ENCODE measurements around the gene CYP46A1.
"Not testable (repeated sequence)": the region's sequence is repeated elsewhere in the genome, so short reads cannot be mapped to it uniquely, and the experiment has no call there.

Gene CYP46A1

GRCh38 chr14:99749763-99750715, 65.9 kb downstream of the CYP46A1 start:
- no peak for DNase-seq

DNA sequence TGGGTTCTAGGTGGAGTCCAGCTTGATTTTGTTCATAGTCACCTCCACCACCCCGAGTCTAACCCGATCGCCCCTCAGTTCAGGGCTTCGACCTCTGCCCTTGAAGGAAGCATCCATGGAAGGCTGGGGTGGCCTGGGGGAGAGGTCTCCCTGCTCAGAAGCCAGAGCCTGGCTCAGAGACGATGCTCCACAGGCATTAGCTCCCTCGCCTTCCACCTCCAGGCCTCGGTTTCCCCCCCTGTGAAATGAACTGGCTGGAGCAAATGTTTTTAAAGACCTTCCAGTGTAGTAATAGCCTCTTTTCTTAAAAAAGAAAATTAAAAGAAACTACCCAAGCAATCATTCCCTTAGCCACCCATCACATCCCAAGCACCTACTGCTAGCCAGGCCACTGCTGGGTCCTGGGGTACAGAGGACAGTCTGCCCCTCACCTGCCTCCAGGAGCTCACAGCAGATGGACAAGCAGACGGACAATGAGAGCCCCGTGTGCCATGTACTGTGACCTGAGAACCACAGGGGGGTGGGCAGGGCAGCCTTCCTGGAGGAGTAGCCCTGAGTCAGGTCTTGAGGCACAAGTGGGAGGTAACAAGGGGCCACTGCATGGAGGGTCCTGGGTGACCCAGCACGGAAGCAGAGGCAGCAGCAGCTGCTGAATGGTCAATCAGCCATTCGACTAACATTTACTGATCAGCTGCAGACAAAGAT, 66.8 kb downstream of the CYP46A1 start:
- DNase-seq, result no peak

DNA sequence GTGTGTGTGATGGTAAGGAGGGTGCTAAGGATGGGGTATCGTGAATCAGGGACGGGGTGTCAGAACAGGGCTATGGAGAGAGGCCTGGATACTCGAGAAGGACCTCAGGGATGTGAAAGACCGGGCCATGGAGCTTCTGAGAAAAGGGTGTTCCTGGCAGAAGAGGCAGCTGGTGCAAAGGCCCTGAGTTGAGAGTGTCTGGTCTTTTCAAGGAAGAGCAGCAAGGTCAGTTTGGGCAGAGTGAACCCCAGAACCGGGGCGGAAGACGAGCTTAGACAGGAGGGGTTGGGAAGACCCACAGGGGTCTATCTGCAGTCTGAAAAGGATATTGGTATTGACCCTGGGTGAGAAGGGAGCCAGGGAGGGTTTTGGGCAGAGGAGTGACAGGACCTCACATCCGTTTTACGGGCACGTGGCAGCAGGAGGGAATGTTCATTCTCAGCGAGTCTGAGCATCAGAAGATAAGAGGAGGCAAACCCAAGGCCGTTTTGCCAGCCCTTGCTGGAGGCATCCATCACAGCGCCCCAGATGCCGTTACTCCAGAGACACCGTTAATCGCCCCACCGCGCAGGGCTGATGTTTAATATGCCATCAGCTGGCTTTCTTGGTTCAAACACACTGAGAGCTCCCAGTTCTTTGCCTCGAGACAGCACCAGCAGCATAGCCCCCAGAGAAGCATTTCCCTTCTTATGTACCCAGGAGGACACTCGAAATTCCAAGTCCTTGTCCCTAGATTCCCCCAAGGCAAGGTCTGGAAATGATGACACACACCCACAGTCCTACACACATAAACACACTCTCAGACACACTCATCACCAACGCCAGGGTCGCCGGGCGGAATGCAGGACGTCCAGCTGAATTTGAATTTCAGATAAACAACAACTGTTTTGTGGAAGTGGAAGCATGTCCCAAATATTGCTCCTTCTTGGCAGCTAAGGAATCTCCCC, 67.7 kb downstream of the CYP46A1 start:
- DNase-seq, result peak; percentile 39

- peak; percentile 49 for DNase-seq
Observed at GRCh38 chr14:99752486-99753121, 68.5 kb downstream of the CYP46A1 start.

DNA sequence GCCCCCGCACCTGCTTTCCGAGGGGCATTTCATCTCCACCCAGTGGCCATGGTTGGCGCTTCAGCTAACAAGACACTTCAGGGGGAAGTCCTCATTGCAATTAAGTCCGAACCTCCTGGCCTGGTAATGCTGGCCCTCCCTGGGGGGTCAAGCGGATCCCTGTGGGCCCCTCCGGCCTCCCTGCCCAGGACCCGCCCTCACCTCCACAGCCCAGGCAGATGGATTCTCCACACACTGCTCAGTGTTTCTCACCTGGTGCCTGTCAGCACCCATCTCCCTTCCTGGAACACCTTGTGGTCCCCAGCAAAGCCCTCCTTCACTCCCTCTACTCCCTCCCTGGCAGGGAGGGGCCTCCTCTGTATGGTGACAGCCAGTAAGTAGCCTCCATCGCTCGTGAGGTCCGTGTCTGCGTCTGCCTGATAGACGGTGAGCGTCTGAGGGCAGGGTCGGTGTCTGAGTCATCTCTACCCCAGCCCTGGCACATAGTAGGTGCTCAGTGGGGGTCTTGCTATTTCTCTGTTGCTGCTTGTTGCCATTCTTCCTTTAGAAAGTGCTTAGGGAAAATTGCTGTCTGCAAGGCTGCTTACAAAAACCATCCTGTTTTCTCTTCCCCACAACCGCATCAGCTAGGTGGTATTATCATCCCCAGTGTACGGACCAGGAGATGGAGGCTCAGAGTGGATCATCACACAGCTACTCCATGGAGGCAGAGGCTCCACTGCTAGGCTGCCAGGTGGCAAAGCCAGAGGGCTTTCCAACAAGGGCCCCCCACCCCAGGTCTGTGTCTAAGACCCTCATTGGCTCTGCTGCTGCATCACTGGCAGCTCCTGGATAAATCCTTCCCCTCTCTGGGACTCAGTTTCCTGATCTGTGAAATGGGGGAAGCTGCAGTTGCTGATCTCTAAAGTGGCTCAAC, 69.4 kb downstream of the CYP46A1 start:
- DNase-seq, result no peak

GRCh38 chr14:99754141-99755067, 70.3 kb downstream of the CYP46A1 start:
- no peak for DNase-seq

- DNase-seq, result no peak
Observed at GRCh38 chr14:99755068-99755405, 70.9 kb downstream of the CYP46A1 start.

DNA sequence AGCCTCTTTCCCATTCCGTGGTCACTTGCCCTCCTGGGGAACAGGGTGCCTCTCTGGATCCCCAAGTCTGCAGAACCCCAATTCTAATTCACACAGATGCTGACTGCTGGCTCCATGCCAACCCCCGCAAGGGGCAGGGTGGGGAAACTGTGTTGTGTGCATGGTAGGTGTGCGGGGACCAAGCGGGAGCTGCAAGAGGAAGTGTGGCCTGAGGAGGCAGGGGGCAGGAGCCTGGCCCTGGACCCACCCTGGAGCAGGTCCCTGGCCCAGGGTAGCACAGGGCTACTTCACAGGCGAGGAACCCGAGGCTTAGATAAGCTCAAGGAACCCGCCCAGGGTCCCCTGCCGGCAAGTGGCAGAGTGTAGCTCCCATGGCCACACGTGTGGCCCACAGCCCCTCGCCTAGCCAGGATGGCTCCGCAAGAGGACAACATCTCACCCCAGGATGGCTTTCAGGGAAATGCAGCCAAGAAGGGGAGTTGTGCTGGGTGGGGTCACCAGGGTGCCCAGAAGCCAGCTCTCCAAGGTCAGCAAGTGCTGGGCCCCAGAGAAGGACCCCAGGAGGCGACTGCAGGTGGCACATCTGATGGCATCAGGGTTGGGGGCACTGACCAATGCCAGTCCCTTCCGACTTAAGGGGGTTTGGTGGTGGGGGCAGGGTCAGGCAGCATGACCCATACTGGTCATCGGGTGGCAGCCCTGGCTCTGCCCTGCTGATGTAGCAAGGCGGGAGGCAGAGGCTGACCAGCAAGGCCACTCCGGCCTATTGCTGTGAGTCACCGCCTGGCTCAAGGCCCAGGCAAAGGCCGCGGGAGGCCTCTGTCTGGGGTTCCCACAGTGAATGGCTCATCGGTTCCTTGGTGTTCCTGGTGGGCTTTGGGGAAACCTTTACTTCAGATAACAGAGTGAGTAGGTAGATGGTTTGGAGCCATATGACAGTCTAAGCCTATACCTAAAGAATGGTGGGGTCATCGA, 71.8 kb downstream of the CYP46A1 start:
- no peak for DNase-seq

DNA sequence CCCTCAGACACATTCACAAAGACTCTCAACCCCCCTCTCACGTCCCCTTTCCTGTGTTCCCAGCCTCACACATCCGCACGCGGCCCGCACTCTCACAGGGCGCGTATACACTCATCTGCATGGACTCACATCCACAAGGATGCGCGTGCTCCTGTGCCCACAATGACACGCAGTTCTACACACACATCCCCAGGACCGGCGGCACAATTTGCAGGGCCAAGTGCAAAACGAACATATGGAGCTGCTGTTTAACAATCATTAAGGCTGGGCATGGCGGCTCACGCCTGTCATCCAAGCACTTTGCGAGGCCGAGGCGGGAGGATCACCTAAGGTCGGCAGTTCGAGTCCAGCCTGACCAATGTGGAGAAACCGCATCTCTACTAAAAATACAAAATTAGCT, 72.7 kb downstream of the CYP46A1 start:
- no peak for DNase-seq

GRCh38 chr14:99757331-99758070, 73.4 kb downstream of the CYP46A1 start:
- no peak for DNase-seq

DNA sequence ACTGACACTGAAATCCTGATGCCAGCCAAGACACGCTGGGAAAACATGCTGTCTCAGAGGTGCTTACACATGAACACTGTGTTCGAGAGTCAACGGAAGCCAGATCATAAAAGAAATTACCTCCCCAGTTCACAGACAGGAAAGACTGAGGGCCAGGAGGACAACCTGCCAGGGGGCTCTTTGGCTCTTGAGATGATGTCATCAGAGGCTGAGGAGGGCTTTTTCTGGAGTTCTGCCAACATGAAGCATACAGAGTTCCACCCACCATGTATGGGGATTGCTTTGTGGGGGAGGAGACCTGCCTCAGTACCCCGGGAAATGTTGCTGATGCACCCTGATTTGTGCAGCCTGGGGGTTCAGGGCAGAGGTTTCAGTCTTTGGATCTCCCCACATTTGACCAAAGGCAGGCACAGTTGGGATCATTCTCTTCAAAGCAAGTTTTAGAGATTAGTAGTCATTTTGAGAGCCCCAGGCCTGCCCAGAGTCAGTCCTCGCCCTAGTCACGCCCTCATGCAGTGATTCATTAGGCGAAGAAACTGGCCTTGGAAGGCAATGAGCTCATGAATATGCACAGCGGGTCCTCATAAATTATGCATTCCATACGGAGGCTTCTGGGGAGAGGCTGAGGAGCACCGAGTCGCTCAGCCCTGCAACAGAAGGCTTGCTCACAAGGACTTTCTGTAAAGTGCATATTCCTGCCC, 74.2 kb downstream of the CYP46A1 start:
- DNase-seq, result no peak

DNA sequence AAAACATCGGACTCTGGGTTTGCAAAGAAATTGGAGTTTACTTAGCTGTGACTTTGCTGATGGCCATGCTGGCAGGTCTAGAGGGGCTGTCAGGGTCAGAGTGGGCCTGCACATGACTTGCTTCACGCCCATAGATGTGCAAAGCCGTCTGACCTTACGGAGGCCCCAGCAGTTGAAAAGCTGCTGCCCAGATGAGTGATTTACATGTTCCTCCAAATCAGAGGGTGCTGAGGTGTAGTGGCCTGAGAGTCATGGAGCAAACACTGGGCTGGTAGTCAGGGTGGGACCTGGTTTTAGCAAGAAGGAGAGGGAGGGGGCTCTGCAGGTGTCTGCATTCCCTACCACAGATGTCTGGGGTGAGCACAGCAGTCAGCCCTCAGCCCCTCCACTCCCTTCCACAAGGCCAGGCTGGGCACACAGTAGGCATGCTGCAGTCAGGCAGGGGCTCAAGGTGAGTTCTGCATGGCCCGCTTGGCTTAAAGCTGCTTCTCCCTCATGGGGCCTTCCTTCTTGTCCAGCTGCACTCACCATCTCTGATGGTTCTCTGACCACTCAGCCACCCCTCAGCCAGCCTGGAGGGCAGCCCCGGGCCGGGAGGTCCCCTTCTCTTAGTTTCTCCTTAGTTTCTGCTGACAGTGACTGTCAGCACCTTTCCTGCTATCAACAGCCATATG, 74.9 kb downstream of the CYP46A1 start:
- DNase-seq, result no peak

DNA sequence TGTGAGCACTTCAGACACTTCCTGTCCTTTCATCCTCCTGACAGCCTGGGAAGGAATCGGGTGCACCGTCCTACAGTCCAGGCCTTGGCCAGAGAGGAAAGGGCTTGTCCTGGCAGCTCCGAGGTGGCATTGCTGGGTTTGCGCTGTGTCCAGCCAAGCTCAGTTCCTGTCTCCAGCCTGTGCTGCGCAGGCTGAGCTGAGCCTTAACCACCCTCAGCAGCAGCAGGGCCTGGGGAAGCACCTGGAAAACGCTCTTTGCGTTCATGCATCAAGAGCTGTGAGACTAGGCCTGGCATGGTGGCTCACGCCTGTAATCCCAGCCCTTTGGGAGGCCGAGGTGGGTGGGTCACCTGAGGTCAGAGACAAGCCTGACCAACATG, 75.4 kb downstream of the CYP46A1 start:
- no peak for DNase-seq

- DNase-seq, result no peak
Observed at GRCh38 chr14:99760817-99761216, 76.7 kb downstream of the CYP46A1 start.

GRCh38 chr14:99762911-99763310, 78.8 kb downstream of the CYP46A1 start:
- not testable (repeated sequence) for DNase-seq

GRCh38 chr14:99763527-99764221, 79.6 kb downstream of the CYP46A1 start:
- DNase-seq, result no peak

All from hematopoietic multipotent progenitor cell treated with erythropoietin and hydrocortisone succinate and interleukin-3 and kit ligand, for 4 days (in vitro differentiated cells).